Ovary (tissue), 3 donors: Measurements from ENCODE around the gene RND1.

Experiments used
- CTCF ChIP-seq, 3 donors: fragments of 450-650 bp in 2 of 3; fragments of 200-600 bp in 1 of 3; IDR thresholded peaks; one replicate each; pipeline versions ENCODE4 v1.5.1 to v1.8.0; 2016 to 2022; ENCODE audit warnings: antibody characterized with exemption in 3 of 3, mild to moderate bottlenecking in 1 of 3
- EP300 ChIP-seq: sonication (generic); formaldehyde crosslinking; IDR thresholded peaks from one replicate; pipeline ENCODE4 v1.6.1; 2017; ENCODE audit warnings: antibody characterized with exemption
- POLR2A ChIP-seq: fragments of 450-650 bp; IDR thresholded peaks from one replicate; pipeline ENCODE4 v1.6.1; 2017; ENCODE audit warnings: antibody characterized with exemption, mild to moderate bottlenecking, moderate library complexity
- donor health status: DM: no; HTN: no; CAD: no.

GRCh38 chr12:48866052-48866711 lies 512 bp upstream of the RND1 start:
- TF ChIP-seq POLR2A (no peak), CTCF (IDR thresholded peaks at IDR 0.05) (no peak), EP300 (no peak)
